Vagina (tissue), 2 donors: ENCODE results near the gene NDUFS7. TPM values are rescaled to one million over a fixed set of nuclear protein-coding genes. Genes with fewer than 3 reads are reported as not detected.

Source experiments
- DNase-seq, 2 donors: peaks; one replicate each; pipeline ENCODE4 v3.0.0-alpha.2; 2017; ENCODE audit errors: extremely low spot score in 2 of 2
- H3K27ac ChIP-seq: fragments of 200-600 bp; sonication (generic); one replicate; pipeline ENCODE4 v1.5.1; 2019
- H3K27me3 ChIP-seq: fragments of 200-600 bp; sonication (generic); one replicate; pipeline ENCODE4 v1.5.1; 2019
- H3K36me3 ChIP-seq, 2 donors: fragments of 200-600 bp; sonication (generic); one replicate each; pipeline ENCODE4 v1.5.1; 2017 to 2019
- H3K4me1 ChIP-seq: fragments of 200-600 bp; sonication (generic); one replicate; pipeline ENCODE4 v1.5.1; 2019
- H3K4me3 ChIP-seq, 2 donors: fragments of 200-600 bp; sonication (generic); 1 replicate in 1 of 2; 2 replicates in 1 of 2; pipeline ENCODE4 v1.5.1; 2016 to 2019
- H3K9me3 ChIP-seq: fragments of 200-600 bp; sonication (generic); one replicate; pipeline ENCODE4 v1.5.1; 2019
- CTCF ChIP-seq, 3 experiments: fragments of 450-650 bp in 2 of 3; fragments of 200-600 bp in 1 of 3; sonication (generic) in 1 of 3; IDR thresholded peaks; one replicate each; pipeline ENCODE4 v1.5.1; 2017 to 2019; ENCODE audit warnings: antibody characterized with exemption in 3 of 3, mild to moderate bottlenecking in 2 of 3, moderate library complexity in 2 of 3
- POLR2A ChIP-seq, 2 donors: fragments of 450-650 bp; IDR thresholded peaks; one replicate each; pipeline ENCODE4 v1.6.1; 2017; ENCODE audit warnings: antibody characterized with exemption in 2 of 2, mild to moderate bottlenecking in 2 of 2, moderate library complexity in 2 of 2
- POLR2AphosphoS5 ChIP-seq, 2 donors: sonication (generic); formaldehyde crosslinking; IDR thresholded peaks; one replicate each; pipeline ENCODE4 v1.9.0; 2017; ENCODE audit warnings: antibody characterized with exemption in 2 of 2, mild to moderate bottlenecking in 2 of 2, low read depth in 1 of 2; ENCODE audit not compliant: insufficient read depth in 1 of 2
- intact Hi-C: fragments of 100-400 bp; cut with DNase I; formaldehyde crosslinking; loops from one replicate; pipeline ENCODE4 v1.15.1; 2023
- total RNA-seq: library from RNA; depleted of rRNA; stranded (reverse); fragments of >200 nt; gene quantifications from one replicate; pipeline ENCODE4 v1.2.3, GENCODE V29; 2016

NDUFS7 gene
- total RNA-seq, 1 donor from 2014 or later = 141 TPM

- Histone ChIP-seq H3K36me3 (peaks cover 0 to 40% of the 10 kb centered on the region in 2 donors), H3K4me3 (no peak overlapping the region), H3K9me3 (no peaks in the 10 kb centered on the region), H3K27me3 (no peaks in the 10 kb centered on the region), H3K4me1 (peaks cover 40% of the 10 kb centered on the region), H3K27ac (no peak overlapping the region)
- DNase-seq = no peak
- intact Hi-C loops = loop anchor here (10.0 kb wide), 1 partner anchor 114 kb away; the partner anchor contains the start of gene FAM174C
- TF ChIP-seq POLR2A (IDR thresholded peaks at IDR 0.05) = no peak
- TF ChIP-seq POLR2AphosphoS5 (IDR thresholded peaks at IDR 0.05; ENCODE audit: insufficient read depth in 1 of 2, low read depth in 1 of 2) = no peak
- TF ChIP-seq CTCF (IDR thresholded peaks at IDR 0.05) = no peak
Observed at GRCh38 chr19:1389033-1389940, 5.6 kb downstream of the NDUFS7 start.

DNA sequence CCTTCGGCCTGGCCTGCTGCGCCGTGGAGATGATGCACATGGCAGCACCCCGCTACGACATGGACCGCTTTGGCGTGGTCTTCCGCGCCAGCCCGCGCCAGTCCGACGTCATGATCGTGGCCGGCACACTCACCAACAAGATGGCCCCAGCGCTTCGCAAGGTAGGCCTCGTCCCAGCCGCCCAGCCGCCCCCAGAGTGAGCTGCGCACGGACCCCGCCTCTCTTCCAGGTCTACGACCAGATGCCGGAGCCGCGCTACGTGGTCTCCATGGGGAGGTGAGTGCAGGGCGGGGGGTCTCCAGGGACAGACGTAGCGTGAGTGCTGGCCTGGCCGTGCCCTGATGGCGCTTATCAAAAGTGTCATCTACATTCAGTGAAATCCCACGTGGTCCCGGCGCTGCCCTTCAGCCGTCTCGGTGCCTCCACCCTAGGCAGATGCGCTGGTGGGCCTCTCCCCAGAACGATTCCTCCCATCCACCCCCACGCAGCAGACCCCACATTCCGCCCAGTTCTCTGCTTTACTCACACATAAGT, 7.2 kb downstream of the NDUFS7 start:
- intact Hi-C loops = no loop called here
- peaks cover 0 to 40% of the 10 kb centered on the region in 2 donors for H3K36me3 ChIP-seq
- TF ChIP-seq CTCF (IDR thresholded peaks at IDR 0.05) (no peak), POLR2A (IDR thresholded peaks at IDR 0.05) (no peak), POLR2AphosphoS5 (IDR thresholded peaks at IDR 0.05; ENCODE audit: insufficient read depth in 1 of 2, low read depth in 1 of 2) (no peak)
- DNase-seq = no peak
- no peaks in the 10 kb centered on the region for H3K9me3 ChIP-seq
- no peak overlapping the region for H3K27ac ChIP-seq
- no peak overlapping the region for H3K4me3 ChIP-seq
- peaks cover 40% of the 10 kb centered on the region for H3K4me1 ChIP-seq
- no peaks in the 10 kb centered on the region for H3K27me3 ChIP-seq

DNA sequence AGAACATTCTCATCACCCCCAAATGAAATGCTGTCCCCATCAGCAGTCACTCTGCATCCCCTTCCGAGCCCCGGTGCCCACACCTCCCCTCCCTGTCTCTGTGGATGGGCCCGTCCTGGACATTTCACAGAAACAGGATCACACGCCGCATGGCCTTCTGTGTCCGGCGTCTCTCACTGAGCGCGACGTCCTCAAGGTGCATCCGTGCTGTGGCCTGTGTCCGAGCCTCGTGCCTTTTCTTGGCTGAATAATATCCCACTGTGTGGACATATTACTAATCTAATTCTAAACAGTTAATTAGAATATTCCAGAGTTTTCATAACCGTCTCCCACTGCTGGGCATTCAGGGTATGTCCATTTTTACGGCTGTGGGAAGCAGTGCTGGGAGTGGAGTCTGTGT, 8.7 kb downstream of the NDUFS7 start:
- no peaks in the 10 kb centered on the region for H3K9me3 ChIP-seq
- intact Hi-C loops = no loop called here
- no peak for DNase-seq
- no peak overlapping the region for H3K27ac ChIP-seq
- no peak for TF ChIP-seq CTCF (IDR thresholded peaks at IDR 0.05)
- no peak for TF ChIP-seq POLR2AphosphoS5 (IDR thresholded peaks at IDR 0.05; ENCODE audit: insufficient read depth in 1 of 2, low read depth in 1 of 2)
- TF ChIP-seq POLR2A (IDR thresholded peaks at IDR 0.05) = no peak
- peaks cover 37% of the 10 kb centered on the region for H3K4me1 ChIP-seq
- no peaks in the 10 kb centered on the region for H3K27me3 ChIP-seq
- H3K4me3 ChIP-seq = no peak overlapping the region
- peaks cover 0 to 40% of the 10 kb centered on the region in 2 donors for H3K36me3 ChIP-seq

DNA sequence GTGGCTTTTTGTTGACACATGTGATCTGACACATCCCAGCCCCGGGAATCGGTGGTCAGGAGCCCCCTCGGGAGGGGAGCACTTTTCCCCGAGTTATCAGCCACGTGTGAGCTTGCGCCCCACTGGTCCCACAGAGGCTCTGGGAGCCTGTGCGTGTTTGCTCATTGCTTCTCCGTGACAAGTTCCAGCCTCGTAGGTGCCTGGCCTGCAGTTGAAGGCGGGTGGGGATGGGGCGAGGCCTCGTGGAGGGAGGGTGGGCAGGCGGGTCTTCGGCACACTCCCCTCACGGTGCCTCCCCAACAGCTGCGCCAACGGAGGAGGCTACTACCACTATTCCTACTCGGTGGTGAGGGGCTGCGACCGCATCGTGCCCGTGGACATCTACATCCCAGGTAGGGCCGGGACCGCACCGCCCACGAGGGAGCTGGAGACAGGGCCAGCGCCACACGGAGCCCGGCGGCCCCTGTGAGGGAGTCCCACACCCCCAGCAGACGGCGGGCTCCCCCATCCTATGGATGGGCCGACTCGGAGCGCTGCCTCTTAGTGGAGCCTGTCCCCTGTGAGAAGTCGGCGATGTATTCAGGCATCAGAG, 9.3 kb downstream of the NDUFS7 start:
- H3K9me3 ChIP-seq = no peaks in the 10 kb centered on the region
- H3K4me3 ChIP-seq = no peak overlapping the region
- no peaks in the 10 kb centered on the region for H3K27me3 ChIP-seq
- H3K4me1 ChIP-seq = peaks cover 34% of the 10 kb centered on the region
- no peak for DNase-seq
- intact Hi-C loops = no loop called here
- no peak overlapping the region for H3K27ac ChIP-seq
- H3K36me3 ChIP-seq = peaks cover 0 to 39% of the 10 kb centered on the region in 2 donors
- TF ChIP-seq POLR2A (IDR thresholded peaks at IDR 0.05) = no peak
- TF ChIP-seq CTCF (IDR thresholded peaks at IDR 0.05) = no peak
- TF ChIP-seq POLR2AphosphoS5 (IDR thresholded peaks at IDR 0.05; ENCODE audit: insufficient read depth in 1 of 2, low read depth in 1 of 2) = no peak
